ENCODE data around the gene AFAP1. TPM values are rescaled to one million over a fixed set of nuclear protein-coding genes. Genes with fewer than 3 reads are reported as not detected.

Gene AFAP1
- polyA plus RNA-seq, 1 donor (not counting 4 experiments of a cell fraction or from before 2014, with no cell fraction given): 7.6 TPM

- H3K9me3 ChIP-seq (ENCODE audit: control insufficient read depth, low read depth, low read length): no peaks in the 10 kb centered on the region
- no peak overlapping the region for H3K27ac ChIP-seq (ENCODE audit: control insufficient read depth, insufficient read depth, low read length)
- H3K9me1 ChIP-seq (ENCODE audit: control insufficient read depth, extremely low read depth, insufficient read depth, low read length): no peaks in the 10 kb centered on the region
- no peak overlapping the region for H3K9ac ChIP-seq (ENCODE audit: control insufficient read depth, extremely low read depth, insufficient read depth, low read length)
- DNase-seq (ENCODE audit: low read depth, low spot score): no peak
- no peaks in the 10 kb centered on the region for H3K4me1 ChIP-seq (ENCODE audit: control insufficient read depth, extremely low read depth, insufficient read depth, low read length)
- no peaks in the 10 kb centered on the region for H3K27me3 ChIP-seq (ENCODE audit: control insufficient read depth, extremely low read depth, insufficient read depth, low read length)
- peaks cover 71% of the 10 kb centered on the region for H3K79me2 ChIP-seq (ENCODE audit: control insufficient read depth, insufficient read depth, low read length)
- H3K36me3 ChIP-seq (ENCODE audit: control insufficient read depth in 2 of 2, extremely low read depth in 1 of 2, insufficient read depth in 2 of 2, low read length in 2 of 2): peaks cover 0 to 2% of the 10 kb centered on the region in 2 experiments
- dilution Hi-C loops (cut with MboI; ENCODE audit: extremely low pct_ligation_motif_present, low sequenced_read_pairs): no loop called here
- H4K20me1 ChIP-seq (ENCODE audit: control insufficient read depth, extremely low read depth, insufficient read depth, low read length): peaks cover 3% of the 10 kb centered on the region
- H2AFZ ChIP-seq (ENCODE audit: control insufficient read depth, low read length): no peak overlapping the region
- H3K4me3 ChIP-seq (ENCODE audit: control insufficient read depth in 2 of 3, extremely low read depth in 1 of 3, insufficient read depth in 2 of 3, low read depth in 1 of 3, low read length in 3 of 3): no peak overlapping the region
- no peak for TF ChIP-seq CTCF (optimal IDR thresholded peaks at IDR 0.05 in 1 of 3, IDR thresholded peaks at IDR 0.05 in 1 of 3, conservative IDR thresholded peaks at IDR 0.05 in 1 of 3; ENCODE audit: extremely low read depth in 1 of 3, insufficient read depth in 2 of 3, low read length in 3 of 3)
- TF ChIP-seq EZH2 (IDR thresholded peaks at IDR 0.05; ENCODE audit: low read length): no peak
- no peak for FAIRE-seq
- no peak overlapping the region for H3K4me2 ChIP-seq (ENCODE audit: control insufficient read depth, extremely low read depth, insufficient read depth, low read depth, low read length)
Observed at GRCh38 chr4:7900334-7900909, 39.2 kb downstream of the AFAP1 start.

- H3K27me3 ChIP-seq (ENCODE audit: control insufficient read depth, extremely low read depth, insufficient read depth, low read length): no peaks in the 10 kb centered on the region
- no peak overlapping the region for H3K4me3 ChIP-seq (ENCODE audit: control insufficient read depth in 2 of 3, extremely low read depth in 1 of 3, insufficient read depth in 2 of 3, low read depth in 1 of 3, low read length in 3 of 3)
- H3K27ac ChIP-seq (ENCODE audit: control insufficient read depth, insufficient read depth, low read length): no peak overlapping the region
- TF ChIP-seq CTCF (optimal IDR thresholded peaks at IDR 0.05 in 1 of 3, IDR thresholded peaks at IDR 0.05 in 1 of 3, conservative IDR thresholded peaks at IDR 0.05 in 1 of 3; ENCODE audit: extremely low read depth in 1 of 3, insufficient read depth in 2 of 3, low read length in 3 of 3): no peak
- no peak for TF ChIP-seq EZH2 (IDR thresholded peaks at IDR 0.05; ENCODE audit: low read length)
- no peaks in the 10 kb centered on the region for H3K9me1 ChIP-seq (ENCODE audit: control insufficient read depth, extremely low read depth, insufficient read depth, low read length)
- FAIRE-seq (no peak), DNase-seq (ENCODE audit: low read depth, low spot score) (no peak)
- H3K9ac ChIP-seq (ENCODE audit: control insufficient read depth, extremely low read depth, insufficient read depth, low read length): no peak overlapping the region
- peaks cover 3% of the 10 kb centered on the region for H4K20me1 ChIP-seq (ENCODE audit: control insufficient read depth, extremely low read depth, insufficient read depth, low read length)
- dilution Hi-C loops (cut with MboI; ENCODE audit: extremely low pct_ligation_motif_present, low sequenced_read_pairs): no loop called here
- H3K4me2 ChIP-seq (ENCODE audit: control insufficient read depth, extremely low read depth, insufficient read depth, low read depth, low read length): no peak overlapping the region
- peaks cover 69% of the 10 kb centered on the region for H3K79me2 ChIP-seq (ENCODE audit: control insufficient read depth, insufficient read depth, low read length)
- H2AFZ ChIP-seq (ENCODE audit: control insufficient read depth, low read length): no peak overlapping the region
- H3K9me3 ChIP-seq (ENCODE audit: control insufficient read depth, low read depth, low read length): no peaks in the 10 kb centered on the region
- peaks cover 7% of the 10 kb centered on the region for H3K4me1 ChIP-seq (ENCODE audit: control insufficient read depth, extremely low read depth, insufficient read depth, low read length)
- no peaks in the 10 kb centered on the region for H3K36me3 ChIP-seq (ENCODE audit: control insufficient read depth in 2 of 2, extremely low read depth in 1 of 2, insufficient read depth in 2 of 2, low read length in 2 of 2)
Observed at GRCh38 chr4:7899184-7899869, 40.3 kb downstream of the AFAP1 start.
